Upper lobe of right lung (tissue), 1 donor: Measurements from ENCODE around the gene TRIM45. TPM values are rescaled to one million over a fixed set of nuclear protein-coding genes. Genes with fewer than 3 reads are reported as not detected.

Source experiments
- ATAC-seq: fragments of 200-7000 bp; cut with Tn5 transposase; one replicate; pipeline ENCODE4 v1.9.1; 2020; ENCODE audit warnings: mild to moderate bottlenecking, moderate library complexity
- DNase-seq: peaks from one replicate; pipeline ENCODE4 v3.0.0-alpha.2; 2020
- H3K27ac ChIP-seq: fragments of 200-600 bp; one replicate; pipeline ENCODE4 v1.8.0; 2022
- H3K27me3 ChIP-seq: fragments of 200-600 bp; one replicate; pipeline ENCODE4 v1.8.0; 2022; ENCODE audit warnings: mild to moderate bottlenecking
- H3K36me3 ChIP-seq: fragments of 200-600 bp; one replicate; pipeline ENCODE4 v1.8.0; 2022
- H3K4me1 ChIP-seq: fragments of 200-600 bp; one replicate; pipeline ENCODE4 v1.8.0; 2022
- H3K4me3 ChIP-seq: fragments of 200-600 bp; one replicate; pipeline ENCODE4 v1.8.0; 2022; ENCODE audit warnings: mild to moderate bottlenecking
- H3K9me3 ChIP-seq: fragments of 200-600 bp; one replicate; pipeline ENCODE4 v1.8.0; 2022
- CTCF ChIP-seq: fragments of 200-600 bp; IDR thresholded peaks from one replicate; pipeline ENCODE4 v1.8.0; 2022; ENCODE audit warnings: antibody characterized with exemption
- intact Hi-C: fragments of 100-400 bp; cut with DNase I; formaldehyde crosslinking; loops from one replicate; pipeline ENCODE4 v1.11.0; 2022
- long read RNA-seq: library from polyadenylated mRNA; unstranded; transcript quantifications from one replicate; pipeline ENCODE4 v2.0.0, GENCODE V29; 2021
- total RNA-seq: library from RNA; stranded (reverse); fragmentation: NEBNext Ultra II Directional; extraction: Animal tissue kit (Norgen Biotek cat#: 25700); gene quantifications from one replicate; pipeline ENCODE4 v1.2.1, GENCODE V29; 2021
- donor health status: DM: no; HTN: yes; CAD: no; lungs with severe emphysema.

The TRIM45 gene
- total RNA-seq: 1.7 TPM
- long read RNA-seq, partial matches to known transcripts: 0 of 3 reads
- long read RNA-seq, other reads (novel, unspliced or antisense): 0 of 3 reads

GRCh38 chr1:117121589-117122329 is at the start of gene TRIM45:
Gene TRIM45, minus strand, starts transcription at chr1:117121749. Its CDS starts 548 bp downstream, at chr1:117121201.
- peak; percentile 80 for TF ChIP-seq CTCF
- intact Hi-C loops: no loop called here

GRCh38 chr1:117169871-117170596 is 48.5 kb upstream of the TRIM45 start:
- no peaks in the 10 kb centered on the region for H3K27me3 ChIP-seq
- no peak overlapping the region for H3K4me3 ChIP-seq
- H3K9me3 ChIP-seq: no peaks in the 10 kb centered on the region
- no peak for DNase-seq
- no peak for ATAC-seq
- no peak for TF ChIP-seq CTCF
- H3K36me3 ChIP-seq: no peaks in the 10 kb centered on the region
- no peak overlapping the region for H3K27ac ChIP-seq
- intact Hi-C loops: no loop called here
- H3K4me1 ChIP-seq: no peaks in the 10 kb centered on the region

More at GRCh38 chr1:117121589-117122329, at the start of gene TRIM45:
- DNase-seq (peak; percentile 98), ATAC-seq (peak; percentile 98)
- Histone ChIP-seq H3K27me3 (no peaks in the 10 kb centered on the region), H3K9me3 (no peaks in the 10 kb centered on the region), H3K4me1 (peaks cover 5% of the 10 kb centered on the region), H3K27ac (peak within 1 kb of the TSS; percentile 93), H3K36me3 (no peaks in the 10 kb centered on the region), H3K4me3 (peak within 1 kb of the TSS; percentile 88)

GRCh38 chr1:117167402-117167801 is 45.9 kb upstream of the TRIM45 start:
- Histone ChIP-seq H3K27me3 (no peaks in the 10 kb centered on the region), H3K4me1 (no peaks in the 10 kb centered on the region), H3K9me3 (no peaks in the 10 kb centered on the region), H3K36me3 (no peaks in the 10 kb centered on the region), H3K4me3 (no peak overlapping the region), H3K27ac (no peak overlapping the region)
- DNase-seq (no peak), ATAC-seq (no peak)
- intact Hi-C loops: no loop called here
- no peak for TF ChIP-seq CTCF

- Histone ChIP-seq H3K27me3 (no peaks in the 10 kb centered on the region), H3K27ac (no peak overlapping the region), H3K4me1 (no peaks in the 10 kb centered on the region), H3K9me3 (no peaks in the 10 kb centered on the region), H3K36me3 (no peaks in the 10 kb centered on the region), H3K4me3 (no peak overlapping the region)
- peak; percentile 86 for ATAC-seq
- no peak for TF ChIP-seq CTCF
- DNase-seq: no peak
- intact Hi-C loops: no loop called here
Observed at GRCh38 chr1:117166076-117166475, 44.5 kb upstream of the TRIM45 start.

- Histone ChIP-seq H3K27ac (no peak overlapping the region), H3K4me3 (no peak overlapping the region), H3K27me3 (no peaks in the 10 kb centered on the region), H3K9me3 (no peaks in the 10 kb centered on the region), H3K4me1 (no peaks in the 10 kb centered on the region), H3K36me3 (no peaks in the 10 kb centered on the region)
- ATAC-seq (no peak), DNase-seq (no peak)
- no peak for TF ChIP-seq CTCF
- intact Hi-C loops: no loop called here
Observed at GRCh38 chr1:117164209-117164608, 42.7 kb upstream of the TRIM45 start.
